NT2/D1 (cell line): ENCODE data around the gene ROPN1B.
"Not testable (repeated sequence)": the region's sequence is repeated elsewhere in the genome, so short reads cannot be mapped to it uniquely, and the experiment has no call there.

Experiments
- DNase-seq: peaks from one replicate; pipeline ENCODE4 v3.0.0-alpha.2; 2011; ENCODE audit warnings: low read depth, low spot score
- H3K27me3 ChIP-seq: 2 replicates; pipeline ENCODE4 v1.6.0; 2011; ENCODE audit warnings: mild to moderate bottlenecking; ENCODE audit not compliant: insufficient read length, insufficient read depth
- H3K36me3 ChIP-seq: 2 replicates; pipeline ENCODE4 v1.6.1; 2011; ENCODE audit warnings: mild to moderate bottlenecking, low read length, mixed read lengths; ENCODE audit not compliant: insufficient read depth, insufficient read length
- H3K4me1 ChIP-seq: 2 replicates; pipeline ENCODE4 v1.5.1; 2011; ENCODE audit not compliant: insufficient read depth, insufficient read length
- H3K4me3 ChIP-seq: 2 replicates; pipeline ENCODE4 v1.5.1; 2011; ENCODE audit warnings: low read depth; ENCODE audit not compliant: insufficient read length
- H3K9ac ChIP-seq: 2 replicates; pipeline ENCODE4 v1.6.0; 2011; ENCODE audit warnings: low read depth; ENCODE audit not compliant: insufficient read length
- H3K9me3 ChIP-seq: 2 replicates; pipeline ENCODE4 v1.5.1; 2011; ENCODE audit warnings: mild to moderate bottlenecking, low read length; ENCODE audit not compliant: insufficient read depth
- SUZ12 ChIP-seq: IDR thresholded peaks from 2 replicates; pipeline ENCODE4 v1.6.1; 2011; ENCODE audit not compliant: insufficient read length, insufficient read depth; ENCODE audit errors: extremely low read depth
- YY1 ChIP-seq: IDR thresholded peaks from 2 replicates; pipeline ENCODE4 v1.6.1; 2011; ENCODE audit not compliant: insufficient read length, insufficient read depth
- ZNF274 ChIP-seq: IDR thresholded peaks from 2 replicates; pipeline ENCODE4 v1.6.1; 2011; ENCODE audit warnings: mild to moderate bottlenecking, low read depth, low read length

ROPN1B gene

DNA sequence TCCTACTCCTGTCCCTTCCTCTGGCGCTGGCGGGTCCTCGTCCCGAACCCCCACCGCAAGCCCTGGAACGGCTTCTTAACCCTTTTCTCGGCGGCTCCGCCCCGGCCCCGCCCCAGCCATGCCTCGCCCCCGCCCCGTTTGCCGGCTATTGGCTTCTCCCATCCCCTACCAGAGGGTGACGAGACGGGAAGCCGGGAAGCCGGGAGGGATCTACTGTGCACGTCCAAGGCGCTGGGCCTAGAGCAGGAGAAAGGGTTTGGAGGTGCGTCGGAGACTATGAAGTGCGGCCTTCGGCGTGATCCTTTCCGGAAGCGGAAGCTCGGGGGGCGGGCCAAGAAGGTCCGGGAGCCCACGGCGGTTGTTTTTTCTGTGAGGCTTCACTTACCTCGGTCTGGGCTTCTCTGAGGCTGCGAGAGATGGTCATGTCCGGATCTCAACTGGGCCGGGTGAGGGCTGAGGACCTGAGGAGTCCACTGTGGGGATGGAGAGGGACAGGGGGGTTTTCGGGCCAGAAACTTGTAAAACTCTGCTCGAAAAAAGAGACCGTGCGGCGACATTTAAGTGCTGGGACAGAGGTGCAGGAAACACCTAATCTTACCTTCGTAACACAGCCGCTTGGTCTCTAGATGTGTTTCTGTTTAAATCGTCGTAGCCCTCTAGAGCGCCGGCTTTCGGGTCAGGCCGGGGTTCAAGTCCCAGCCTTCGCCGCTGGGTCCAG, 21.4 kb downstream of the ROPN1B start:
- Histone ChIP-seq H3K36me3 (no peaks in the 10 kb centered on the region), H3K9me3 (no peaks in the 10 kb centered on the region), H3K9ac (peak overlapping the region; percentile 94), H3K27me3 (no peaks in the 10 kb centered on the region), H3K4me1 (no peaks in the 10 kb centered on the region), H3K4me3 (peak overlapping the region; percentile 84)
- no peak for TF ChIP-seq ZNF274
- TF ChIP-seq YY1 = no peak
- no peak for TF ChIP-seq SUZ12
- DNase-seq = peak; percentile 93

- not testable (repeated sequence) for H3K36me3 ChIP-seq, DNase-seq, H3K4me3 ChIP-seq, H3K9ac ChIP-seq, H3K27me3 ChIP-seq, H3K4me1 ChIP-seq
- peaks cover 15% of the 10 kb centered on the region; the same call in 1 of the 2 replicates for H3K9me3 ChIP-seq
Observed at GRCh38 chr3:125996751-125997150, 27.8 kb downstream of the ROPN1B start.

- Histone ChIP-seq H3K4me1 (no peaks in the 10 kb centered on the region), H3K4me3 (no peak overlapping the region), H3K9me3 (peaks cover under 1% of the 10 kb centered on the region; the same call in 1 of the 2 replicates), H3K9ac (no peak overlapping the region), H3K27me3 (no peaks in the 10 kb centered on the region), H3K36me3 (peaks cover 18% of the 10 kb centered on the region)
- no peak for DNase-seq
- TF ChIP-seq SUZ12 (no peak), ZNF274 (no peak), YY1 (no peak)
Observed at GRCh38 chr3:126002189-126002588, 33.2 kb downstream of the ROPN1B start.

GRCh38 chr3:126003447-126004190, 34.6 kb downstream of the ROPN1B start:
- Histone ChIP-seq H3K4me3 (no peak overlapping the region), H3K4me1 (no peaks in the 10 kb centered on the region), H3K9me3 (no peaks in the 10 kb centered on the region; the same call in 1 of the 2 replicates), H3K27me3 (no peaks in the 10 kb centered on the region), H3K36me3 (peaks cover 28% of the 10 kb centered on the region), H3K9ac (no peak overlapping the region)
- no peak for DNase-seq
- TF ChIP-seq SUZ12 (no peak), ZNF274 (no peak), YY1 (no peak)

DNA sequence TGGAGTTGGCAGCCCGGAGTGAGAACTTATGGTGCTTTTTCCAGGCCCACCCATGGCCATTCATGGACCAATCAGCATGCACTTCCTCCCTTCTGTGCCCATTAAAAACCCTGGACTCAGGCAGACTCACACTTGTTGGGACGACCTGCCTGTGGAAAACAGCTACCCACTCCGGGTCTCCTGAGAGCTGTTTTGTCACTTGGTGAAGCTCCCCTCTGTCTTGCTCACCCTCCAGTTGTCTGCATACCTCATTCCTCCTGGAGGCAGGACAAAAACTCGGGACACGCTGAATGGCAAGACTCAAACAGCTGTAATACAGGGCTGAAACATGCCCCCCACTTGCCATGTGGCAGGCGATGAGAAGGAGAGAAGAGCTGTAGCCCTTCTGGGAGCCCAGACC, 35.2 kb downstream of the ROPN1B start:
- no peak for DNase-seq
- H3K9me3 ChIP-seq = no peaks in the 10 kb centered on the region; the same call in 1 of the 2 replicates
- no peak overlapping the region for H3K9ac ChIP-seq

GRCh38 chr3:126004692-126005091, 35.7 kb downstream of the ROPN1B start:
- Histone ChIP-seq H3K4me3 (no peak overlapping the region), H3K27me3 (no peaks in the 10 kb centered on the region), H3K9ac (no peak overlapping the region), H3K36me3 (peaks cover 28% of the 10 kb centered on the region), H3K9me3 (no peaks in the 10 kb centered on the region; the same call in 1 of the 2 replicates), H3K4me1 (no peaks in the 10 kb centered on the region)
- no peak for TF ChIP-seq ZNF274
- no peak for TF ChIP-seq SUZ12
- TF ChIP-seq YY1 = no peak
- DNase-seq = no peak

More for the DNA sequence above, 35.2 kb downstream of the ROPN1B start:
- Histone ChIP-seq H3K27me3 (no peaks in the 10 kb centered on the region), H3K4me1 (no peaks in the 10 kb centered on the region), H3K36me3 (peaks cover 28% of the 10 kb centered on the region), H3K4me3 (no peak overlapping the region)
- no peak for TF ChIP-seq YY1

DNA sequence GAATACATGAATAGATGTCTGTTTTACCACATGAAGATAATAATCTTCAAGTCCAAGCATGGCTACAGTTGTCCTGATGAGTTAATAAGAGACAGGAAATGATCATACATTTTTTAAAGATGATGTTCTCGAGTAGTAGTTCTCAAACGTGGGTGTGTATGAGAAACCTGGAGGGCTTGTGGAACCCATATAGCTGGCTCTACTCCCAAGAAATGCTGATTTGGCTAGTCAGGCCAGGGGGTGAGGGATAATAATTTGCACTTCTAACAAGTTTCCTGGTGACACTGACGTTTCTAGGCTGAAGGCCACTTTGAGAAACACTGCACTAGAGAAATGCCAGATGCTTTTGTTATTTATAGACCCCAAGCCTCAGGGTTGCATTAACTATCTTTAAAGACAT, 37.0 kb downstream of the ROPN1B start:
- peaks cover 32% of the 10 kb centered on the region for H3K36me3 ChIP-seq
- no peaks in the 10 kb centered on the region for H3K4me1 ChIP-seq
- H3K27me3 ChIP-seq = no peaks in the 10 kb centered on the region
- no peak overlapping the region for H3K4me3 ChIP-seq
- no peaks in the 10 kb centered on the region; the same call in 1 of the 2 replicates for H3K9me3 ChIP-seq
- TF ChIP-seq SUZ12 = no peak
- no peak for TF ChIP-seq ZNF274
- no peak for TF ChIP-seq YY1
- no peak for DNase-seq
- H3K9ac ChIP-seq = no peak overlapping the region
